ENCODE measurements around the gene GRIP1.

Gene GRIP1

DNA sequence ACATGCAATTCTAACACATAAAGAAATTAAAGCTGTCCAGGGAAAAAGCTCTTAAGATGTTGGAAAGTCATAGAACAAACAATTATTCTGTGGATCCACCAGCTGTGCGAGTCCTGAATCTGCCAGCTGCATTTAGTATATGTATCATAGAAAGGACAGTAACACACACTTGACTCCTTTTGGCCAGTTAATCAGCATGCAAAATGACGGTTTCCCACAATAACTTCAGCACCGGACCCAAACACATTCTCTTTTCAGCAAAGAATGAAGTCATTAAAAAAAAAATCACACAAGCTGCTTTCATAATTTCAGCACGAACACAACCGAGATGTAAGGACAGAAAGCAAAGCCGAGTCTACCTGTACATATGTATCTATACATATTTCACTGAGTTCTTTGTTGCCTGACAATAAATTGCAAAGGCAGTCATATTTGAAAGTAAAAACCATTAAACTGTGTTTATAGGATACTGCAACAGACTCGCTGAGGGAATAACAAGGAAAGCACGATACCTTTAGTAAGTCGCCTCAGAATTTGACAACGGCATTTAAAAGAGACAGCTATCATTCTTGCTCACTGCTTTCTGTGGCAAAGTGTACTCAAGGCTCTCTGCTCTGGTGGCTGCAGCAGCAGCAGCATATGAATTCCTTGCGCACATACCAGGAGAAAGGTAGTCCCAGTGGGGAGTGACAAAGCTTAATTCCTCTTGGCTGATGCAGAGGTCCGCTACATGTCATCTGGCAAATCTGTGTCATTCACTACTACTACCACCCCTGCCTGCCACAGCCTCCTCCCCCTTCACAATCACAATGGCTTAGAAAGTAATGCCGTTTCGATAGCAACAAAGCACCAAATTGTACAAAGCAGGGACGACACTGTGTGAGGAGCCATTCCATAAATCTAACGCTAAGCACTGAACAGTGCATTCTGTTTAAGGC, at the start of gene GRIP1:
TSS of gene GRIP1 (minus strand) at position 739 of the 938 bp plus-strand sequence. CDS start at position 567, 172 bp downstream.
- no peak for DNase-seq (ENCODE audit: low read depth)

DNA sequence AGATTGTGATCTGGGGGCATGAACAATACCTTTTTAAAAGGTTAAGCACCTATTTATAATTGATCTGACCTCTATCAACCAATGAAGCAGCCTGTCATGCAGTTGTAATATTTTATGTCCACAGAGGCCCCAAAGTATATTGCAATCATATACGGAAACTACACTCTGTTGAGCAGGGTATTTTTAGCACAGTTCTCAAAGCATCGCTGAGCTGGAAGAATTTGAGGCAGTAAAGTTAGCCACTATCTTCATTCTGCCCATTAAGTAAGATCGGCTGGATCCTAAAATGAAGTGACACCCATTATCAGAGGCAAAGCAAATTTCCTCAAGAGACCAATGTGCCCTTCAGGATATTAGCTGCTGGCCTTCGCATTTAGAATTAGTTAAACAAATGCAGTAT, 47.7 kb upstream of the GRIP1 start:
- DNase-seq (ENCODE audit: low read depth): no peak

DNA sequence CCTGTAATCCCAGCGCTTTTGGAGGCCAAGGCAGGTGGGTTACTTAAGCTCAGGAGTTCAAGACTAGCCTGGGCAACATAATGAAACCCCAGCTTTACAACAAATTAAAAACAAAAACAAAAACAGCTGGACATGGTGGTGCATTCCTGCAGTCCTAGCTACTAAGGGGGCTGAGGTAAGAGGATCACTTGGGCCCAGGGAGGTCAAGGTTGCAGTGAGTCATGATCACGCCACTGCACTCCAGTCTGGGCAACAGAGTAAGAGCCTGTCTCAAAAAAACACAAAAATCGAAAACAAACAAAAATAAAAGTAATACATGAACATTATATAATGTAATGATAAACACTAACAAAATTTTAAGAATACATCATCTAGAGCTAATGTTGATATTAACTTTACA, 46.2 kb upstream of the GRIP1 start:
- no peak for DNase-seq (ENCODE audit: low read depth)

DNA sequence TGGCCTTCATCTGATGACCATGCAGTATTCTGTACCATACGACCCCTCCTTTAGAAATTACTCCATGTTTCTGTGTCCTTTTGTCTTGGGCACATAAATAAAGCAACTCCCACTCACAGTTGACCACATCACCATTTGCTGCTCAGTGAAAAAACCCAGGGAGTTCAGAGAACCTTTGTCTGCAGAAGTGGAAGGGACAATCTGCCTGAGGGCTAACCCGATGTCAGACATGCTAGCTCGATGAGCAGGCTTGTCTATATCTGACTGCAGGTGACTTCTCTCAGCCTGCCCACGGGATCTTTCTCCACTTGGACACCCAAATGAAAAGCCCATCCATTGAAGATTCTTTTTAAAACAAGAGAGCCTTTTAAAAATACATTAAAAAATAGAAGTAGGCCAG, 45.7 kb upstream of the GRIP1 start:
- DNase-seq (ENCODE audit: low read depth): no peak

- no peak for DNase-seq (ENCODE audit: low read depth)
These were observed 45.1 kb upstream of the GRIP1 start for GRCh38 chr12:66724026-66724425.

- no peak for DNase-seq (ENCODE audit: low read depth)
These were observed 41.0 kb upstream of the GRIP1 start for GRCh38 chr12:66719862-66720261.

DNA sequence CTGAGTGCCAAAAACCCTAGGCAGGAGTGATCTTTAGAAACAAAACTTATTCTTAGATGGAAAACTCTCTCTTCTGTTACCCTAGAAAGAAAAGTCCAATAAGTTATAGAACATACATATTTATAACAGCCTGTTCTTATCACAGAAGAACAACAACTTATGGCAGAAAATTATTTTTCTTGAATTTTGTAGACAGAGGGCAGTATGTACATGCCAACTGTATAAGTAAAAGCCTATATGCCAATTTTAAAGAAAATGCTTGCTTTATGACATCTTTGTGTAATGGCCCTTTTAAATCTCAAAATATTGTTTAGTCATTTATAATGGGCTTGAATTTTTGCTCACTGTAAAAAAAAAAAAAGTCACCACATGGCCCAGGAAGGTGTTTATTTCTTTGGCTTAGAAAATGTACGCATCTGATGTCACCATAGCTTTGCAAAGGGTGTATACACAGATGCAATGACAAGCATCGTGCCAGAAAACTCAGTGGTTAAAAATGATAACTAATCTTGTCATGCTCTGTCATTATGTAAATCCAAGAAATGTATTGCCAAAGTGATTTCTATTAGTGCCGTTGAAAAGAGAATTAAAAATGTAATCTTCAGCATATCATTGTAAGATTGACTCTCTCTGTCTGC, 38.3 kb upstream of the GRIP1 start:
- DNase-seq (ENCODE audit: low read depth): no peak

DNA sequence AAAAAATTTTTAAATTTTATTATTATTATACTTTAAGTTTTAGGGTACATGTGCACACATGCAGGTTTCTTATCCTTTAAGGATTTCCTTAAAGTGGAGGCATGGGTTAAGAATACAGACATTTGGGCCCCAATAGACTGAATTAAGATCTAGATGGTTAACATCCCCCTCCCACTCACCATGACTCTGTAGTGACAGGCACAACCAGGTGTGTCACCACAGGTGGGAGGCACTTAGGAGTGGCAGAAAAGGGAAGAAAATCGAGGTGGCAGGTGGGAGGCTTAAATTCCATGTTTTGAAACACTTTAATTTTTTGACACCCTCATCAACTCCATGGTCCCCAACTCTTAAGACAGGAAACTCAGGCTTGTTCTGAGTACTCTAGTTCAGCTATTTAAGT, 37.6 kb upstream of the GRIP1 start:
- DNase-seq (ENCODE audit: low read depth): no peak

DNA sequence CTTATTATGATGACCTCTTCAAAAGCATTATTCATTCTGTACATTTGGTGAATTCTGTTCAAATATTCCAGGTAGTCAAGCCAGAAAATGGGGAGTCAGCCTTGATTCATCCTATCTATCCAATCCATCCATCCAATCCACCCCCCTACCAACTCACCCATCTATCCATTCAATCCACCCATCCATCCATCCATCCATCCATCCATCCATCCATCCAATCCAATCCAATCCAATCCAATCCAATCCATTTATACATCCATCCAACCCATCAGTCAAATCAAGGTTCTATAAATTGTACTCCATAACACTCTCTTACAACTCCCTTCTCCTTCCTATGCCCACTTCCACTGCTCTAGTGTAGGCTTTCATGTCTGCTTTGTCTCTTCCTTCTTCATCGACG, 35.8 kb upstream of the GRIP1 start:
- no peak for DNase-seq (ENCODE audit: low read depth)

- DNase-seq (ENCODE audit: low read depth): no peak
These were observed 35.1 kb upstream of the GRIP1 start for GRCh38 chr12:66713984-66714383.

- no peak for DNase-seq (ENCODE audit: low read depth)
These were observed 31.0 kb upstream of the GRIP1 start for GRCh38 chr12:66709893-66710292.

- no peak for DNase-seq (ENCODE audit: low read depth)
These were observed 30.5 kb upstream of the GRIP1 start for GRCh38 chr12:66709457-66709773.

DNA sequence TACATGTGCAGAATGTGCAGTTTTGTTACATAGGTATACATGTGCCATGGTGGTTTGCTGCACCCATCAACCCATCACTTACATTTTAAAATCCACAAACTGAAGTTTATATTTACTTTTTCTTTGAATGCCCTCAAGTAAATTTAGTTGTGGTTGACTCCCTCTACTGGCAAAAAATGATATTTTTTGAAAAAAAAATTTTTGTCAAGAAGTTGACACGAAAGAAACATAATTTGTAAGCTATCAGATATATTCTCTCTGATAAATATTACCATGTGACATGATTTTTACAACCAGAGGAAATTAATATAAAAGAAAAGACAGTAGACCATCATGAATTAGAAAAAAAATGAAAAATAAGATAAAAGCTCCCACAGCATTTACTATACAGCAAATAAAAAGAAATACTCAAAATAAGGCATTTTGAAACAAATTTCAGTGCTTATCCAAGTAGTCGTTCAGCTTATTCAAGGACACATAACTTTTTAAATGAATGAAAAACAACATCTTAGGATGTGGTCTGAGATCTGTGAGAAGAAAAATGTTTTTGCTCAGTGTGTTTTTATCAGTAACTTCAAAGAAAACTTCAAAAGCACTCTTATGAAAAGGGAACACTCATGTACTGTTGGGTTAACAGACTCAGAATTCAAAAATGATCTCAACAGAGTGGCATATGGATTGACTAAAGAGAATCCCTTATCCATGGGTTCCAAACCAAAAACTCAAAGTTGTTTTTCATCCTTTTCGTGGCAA, 30.0 kb upstream of the GRIP1 start:
- DNase-seq (ENCODE audit: low read depth): no peak

GRCh38 chr12:66707002-66707697, 28.3 kb upstream of the GRIP1 start:
- DNase-seq (ENCODE audit: low read depth): no peak

DNA sequence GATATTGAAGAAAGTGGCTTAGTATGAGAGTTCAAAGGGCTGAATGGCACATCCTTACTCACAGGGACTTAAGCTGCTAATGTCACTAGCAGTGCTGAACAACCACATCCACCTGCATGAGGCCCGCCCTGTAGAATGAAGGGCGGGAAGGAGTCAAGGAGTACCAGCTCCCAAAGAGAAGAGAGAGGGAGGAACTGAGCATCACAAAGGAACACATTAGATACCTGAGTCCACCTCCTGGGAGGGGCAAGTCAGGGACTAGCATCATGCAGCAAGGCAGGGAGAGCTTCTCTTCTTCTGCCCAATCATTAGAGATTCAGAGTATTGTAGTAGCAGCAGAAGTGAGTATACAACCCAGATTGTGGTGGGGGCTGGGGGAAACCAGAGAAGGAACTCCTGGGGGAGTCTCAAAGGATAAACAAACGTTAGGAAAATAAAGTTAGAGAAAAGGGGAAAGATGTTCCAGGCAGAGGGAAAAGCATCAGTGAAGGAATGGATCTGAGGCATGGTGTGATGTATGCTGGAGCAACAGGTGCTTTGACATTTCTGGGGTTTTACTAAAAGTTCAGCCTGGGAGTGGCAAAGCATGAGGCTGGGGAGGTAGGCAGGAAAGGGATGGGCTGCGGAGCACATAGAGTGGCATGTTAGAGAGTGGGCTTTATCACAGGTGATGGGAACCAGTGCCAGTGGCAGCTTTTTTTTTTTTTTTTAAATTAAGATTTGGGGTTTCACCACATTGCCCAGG, 21.0 kb upstream of the GRIP1 start:
- DNase-seq (ENCODE audit: low read depth): no peak

GRCh38 chr12:66698558-66698957, 19.7 kb upstream of the GRIP1 start:
- no peak for DNase-seq (ENCODE audit: low read depth)

GRCh38 chr12:66697404-66697803, 18.5 kb upstream of the GRIP1 start:
- no peak for DNase-seq (ENCODE audit: low read depth)

GRCh38 chr12:66694666-66695613, 16.1 kb upstream of the GRIP1 start:
- no peak for DNase-seq (ENCODE audit: low read depth)

- peak; percentile 32 for DNase-seq (ENCODE audit: low read depth)
These were observed 15.1 kb upstream of the GRIP1 start for GRCh38 chr12:66693901-66694513.

- no peak for DNase-seq (ENCODE audit: low read depth)
These were observed 14.1 kb upstream of the GRIP1 start for GRCh38 chr12:66692986-66693385.

Data from GM04504 (cell line).